ENCODE results near the gene RICTOR. TPM values are rescaled to one million over a fixed set of nuclear protein-coding genes. Genes with fewer than 3 reads are reported as not detected.

Gene RICTOR
- total RNA-seq, 2 experiments from 2014 or later: 125 TPM

DNA sequence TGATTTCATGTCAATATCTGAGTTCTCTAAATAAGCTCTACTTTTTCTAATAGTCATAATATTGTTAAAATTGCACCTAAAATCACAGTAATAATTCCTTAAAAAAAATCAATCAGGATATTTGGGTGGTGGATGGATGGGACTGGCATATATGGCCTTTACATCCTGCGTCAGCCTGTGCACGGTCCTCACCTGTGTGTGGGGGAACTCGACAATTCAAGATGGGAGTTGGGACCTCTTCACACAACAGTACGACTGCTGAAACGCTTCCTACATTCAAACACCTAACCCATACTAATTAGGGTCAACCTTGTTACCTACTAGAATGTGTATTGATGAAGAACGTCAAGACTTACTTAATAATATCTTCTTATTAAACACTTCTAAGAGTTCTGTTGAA, 137.9 kb downstream of the RICTOR start:
- intact Hi-C loops (cut with DNase I, micrococcal nuclease): no loop called here
- no peaks in the 10 kb centered on the region for H3K27me3 Mint-ChIP-seq
- TF ChIP-seq, protein P1, sequence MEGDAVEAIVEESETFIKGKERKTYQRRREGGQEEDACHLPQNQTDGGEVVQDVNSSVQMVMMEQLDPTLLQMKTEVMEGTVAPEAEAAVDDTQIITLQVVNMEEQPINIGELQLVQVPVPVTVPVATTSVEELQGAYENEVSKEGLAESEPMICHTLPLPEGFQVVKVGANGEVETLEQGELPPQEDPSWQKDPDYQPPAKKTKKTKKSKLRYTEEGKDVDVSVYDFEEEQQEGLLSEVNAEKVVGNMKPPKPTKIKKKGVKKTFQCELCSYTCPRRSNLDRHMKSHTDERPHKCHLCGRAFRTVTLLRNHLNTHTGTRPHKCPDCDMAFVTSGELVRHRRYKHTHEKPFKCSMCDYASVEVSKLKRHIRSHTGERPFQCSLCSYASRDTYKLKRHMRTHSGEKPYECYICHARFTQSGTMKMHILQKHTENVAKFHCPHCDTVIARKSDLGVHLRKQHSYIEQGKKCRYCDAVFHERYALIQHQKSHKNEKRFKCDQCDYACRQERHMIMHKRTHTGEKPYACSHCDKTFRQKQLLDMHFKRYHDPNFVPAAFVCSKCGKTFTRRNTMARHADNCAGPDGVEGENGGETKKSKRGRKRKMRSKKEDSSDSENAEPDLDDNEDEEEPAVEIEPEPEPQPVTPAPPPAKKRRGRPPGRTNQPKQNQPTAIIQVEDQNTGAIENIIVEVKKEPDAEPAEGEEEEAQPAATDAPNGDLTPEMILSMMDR (IDR thresholded peaks at IDR 0.05): no peak
- Histone ChIP-seq H3K27ac (ENCODE audit: low read depth in 1 of 2, low read length in 2 of 2) (no peak overlapping the region), H3K27me3 (ENCODE audit: control insufficient read depth in 1 of 2, insufficient read depth in 2 of 2, low read length in 2 of 2) (no peaks in the 10 kb centered on the region), H3K4me1 (ENCODE audit: insufficient read depth, low read length) (no peaks in the 10 kb centered on the region), H3K36me3 (ENCODE audit: insufficient read depth, low read length) (peaks cover 5% of the 10 kb centered on the region), H3K4me3 (ENCODE audit: low read length) (no peak overlapping the region), H3K9me3 (ENCODE audit: control insufficient read depth in 1 of 2, insufficient read depth in 1 of 2, low read length in 2 of 2) (no peaks in the 10 kb centered on the region)
- CTCF ChIA-PET: no interaction called here
- POLR2A ChIA-PET: no interaction called here
- ATAC-seq (ENCODE audit: poor library complexity) (no peak), DNase-seq (no peak)
- peaks cover 54% of the 10 kb centered on the region for H3K36me3 Mint-ChIP-seq (ENCODE audit: low read depth)
- no peaks in the 10 kb centered on the region for H3K4me1 Mint-ChIP-seq (ENCODE audit: low read depth)
- H3K4me3 Mint-ChIP-seq: no peak overlapping the region
- H3K9me3 Mint-ChIP-seq: no peaks in the 10 kb centered on the region
- no peak overlapping the region for H3K27ac Mint-ChIP-seq

DNA sequence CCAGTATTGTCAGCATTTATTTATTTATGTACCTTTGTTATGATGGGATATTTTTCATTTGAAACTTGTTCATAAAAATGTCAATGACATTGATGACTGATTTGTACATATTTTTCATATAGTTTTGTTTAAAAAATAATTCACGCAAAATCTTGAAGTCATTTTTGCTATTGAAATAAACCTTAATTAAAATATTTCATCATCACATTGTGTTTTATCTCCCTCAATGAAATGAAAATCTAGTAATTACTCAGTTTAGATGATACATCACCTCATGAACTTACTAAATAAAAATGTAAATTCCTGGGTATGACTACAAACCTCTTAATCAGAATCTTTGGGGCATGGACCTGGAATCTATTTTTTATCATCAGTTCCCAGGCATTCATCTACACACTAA, 138.8 kb downstream of the RICTOR start:
- ATAC-seq (ENCODE audit: poor library complexity) (no peak), DNase-seq (no peak)
- Mint-ChIP-seq H3K27ac (no peak overlapping the region), H3K9me3 (no peaks in the 10 kb centered on the region), H3K4me1 (ENCODE audit: low read depth) (no peaks in the 10 kb centered on the region), H3K27me3 (no peaks in the 10 kb centered on the region), H3K36me3 (ENCODE audit: low read depth) (peaks cover 45% of the 10 kb centered on the region), H3K4me3 (no peak overlapping the region)
- H3K36me3 ChIP-seq (ENCODE audit: insufficient read depth, low read length): peaks cover 4% of the 10 kb centered on the region
- no peaks in the 10 kb centered on the region for H3K27me3 ChIP-seq (ENCODE audit: control insufficient read depth in 1 of 2, insufficient read depth in 2 of 2, low read length in 2 of 2)
- no peak overlapping the region for H3K27ac ChIP-seq (ENCODE audit: low read depth in 1 of 2, low read length in 2 of 2)
- no peaks in the 10 kb centered on the region for H3K9me3 ChIP-seq (ENCODE audit: control insufficient read depth in 1 of 2, insufficient read depth in 1 of 2, low read length in 2 of 2)
- H3K4me1 ChIP-seq (ENCODE audit: insufficient read depth, low read length): no peaks in the 10 kb centered on the region
- no peak overlapping the region for H3K4me3 ChIP-seq (ENCODE audit: low read length)
- intact Hi-C loops (cut with DNase I, micrococcal nuclease): no loop called here
- POLR2A ChIA-PET: no interaction called here
- CTCF ChIA-PET: no interaction called here
- TF ChIP-seq, protein P1 (IDR thresholded peaks at IDR 0.05): no peak

DNA sequence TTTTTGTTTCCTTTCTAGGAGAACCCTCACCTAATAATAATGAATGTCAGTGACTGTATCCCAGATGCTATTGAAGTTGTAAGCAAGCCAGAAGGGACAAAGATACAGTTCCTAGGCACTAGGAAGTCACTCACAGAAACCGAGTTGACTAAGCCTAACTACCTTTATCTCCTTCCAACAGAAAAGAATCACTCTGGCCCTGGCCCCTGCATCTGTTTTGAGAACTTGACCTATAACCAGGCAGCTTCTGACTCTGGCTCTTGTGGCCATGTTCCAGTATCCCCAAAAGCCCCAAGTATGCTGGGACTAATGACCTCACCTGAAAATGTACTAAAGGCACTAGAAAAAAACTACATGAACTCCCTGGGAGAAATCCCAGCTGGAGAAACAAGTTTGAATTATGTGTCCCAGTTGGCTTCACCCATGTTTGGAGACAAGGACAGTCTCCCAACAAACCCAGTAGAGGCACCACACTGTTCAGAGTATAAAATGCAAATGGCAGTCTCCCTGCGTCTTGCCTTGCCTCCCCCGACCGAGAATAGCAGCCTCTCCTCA, 141.3 kb downstream of the RICTOR start:
- ChIA-PET CTCF (no interaction called here), POLR2A (no interaction called here)
- intact Hi-C loops (cut with DNase I, micrococcal nuclease): no loop called here
- no peaks in the 10 kb centered on the region for H3K4me1 ChIP-seq (ENCODE audit: insufficient read depth, low read length)
- H3K27ac ChIP-seq (ENCODE audit: low read depth in 1 of 2, low read length in 2 of 2): no peak overlapping the region
- no peaks in the 10 kb centered on the region for H3K4me1 Mint-ChIP-seq (ENCODE audit: low read depth)
- peaks cover 24% of the 10 kb centered on the region for H3K36me3 Mint-ChIP-seq (ENCODE audit: low read depth)
- no peak overlapping the region for H3K4me3 Mint-ChIP-seq
- no peaks in the 10 kb centered on the region for H3K36me3 ChIP-seq (ENCODE audit: insufficient read depth, low read length)
- H3K9me3 Mint-ChIP-seq: no peaks in the 10 kb centered on the region
- H3K27me3 ChIP-seq (ENCODE audit: control insufficient read depth in 1 of 2, insufficient read depth in 2 of 2, low read length in 2 of 2): peaks cover 0 to 4% of the 10 kb centered on the region in 2 experiments
- TF ChIP-seq, protein P1 (IDR thresholded peaks at IDR 0.05): no peak
- no peaks in the 10 kb centered on the region for H3K9me3 ChIP-seq (ENCODE audit: control insufficient read depth in 1 of 2, insufficient read depth in 1 of 2, low read length in 2 of 2)
- no peak overlapping the region for H3K27ac Mint-ChIP-seq
- no peak overlapping the region for H3K4me3 ChIP-seq (ENCODE audit: low read length)
- DNase-seq (no peak), ATAC-seq (ENCODE audit: poor library complexity) (no peak)
- peaks cover 2% of the 10 kb centered on the region for H3K27me3 Mint-ChIP-seq
